ENCODE data around the gene CATSPERZ. TPM values are rescaled to one million over a fixed set of nuclear protein-coding genes. Genes with fewer than 3 reads are reported as not detected.

CATSPERZ gene
- total RNA-seq, 2 donors from 2014 or later: not detected

GRCh38 chr11:64256300-64256699 is 43.9 kb upstream of the CATSPERZ start:
- H3K4me1 Mint-ChIP-seq: peaks cover 5% of the 10 kb centered on the region
- no peaks in the 10 kb centered on the region for H3K27me3 Mint-ChIP-seq (ENCODE audit: insufficient read depth)
- TF ChIP-seq CTCF (conservative IDR thresholded peaks at IDR 0.05): no peak
- Histone ChIP-seq H3K36me3 (ENCODE audit: control insufficient read depth, insufficient read depth, low read length) (peaks cover 56% of the 10 kb centered on the region), H3K27me3 (ENCODE audit: control insufficient read depth, insufficient read depth, low read length, poor library complexity, severe bottlenecking) (no peaks in the 10 kb centered on the region), H3K9ac (ENCODE audit: extremely low read depth, low read length, poor library complexity, severe bottlenecking) (no peak overlapping the region), H3K4me3 (ENCODE audit: low read length) (no peak overlapping the region), H3K4me1 (ENCODE audit: control insufficient read depth, insufficient read depth, low read length) (no peaks in the 10 kb centered on the region), H3K9me3 (ENCODE audit: control insufficient read depth, low read length) (no peaks in the 10 kb centered on the region), H3K27ac (ENCODE audit: low read depth, low read length) (no peak overlapping the region)
- peaks cover 40% of the 10 kb centered on the region for H3K36me3 Mint-ChIP-seq (ENCODE audit: low read depth)
- no peaks in the 10 kb centered on the region for H3K9me3 Mint-ChIP-seq
- WGBS, 2 experiments (ENCODE audit: insufficient coverage in 1 of 2, insufficient read length in 1 of 2): 95 to 96% methylated on average over 3 to 15 of the region's 15 CpGs
- DNase-seq: no peak
- H3K4me3 Mint-ChIP-seq: no peak overlapping the region
- H3K27ac Mint-ChIP-seq: no peak overlapping the region

- TF ChIP-seq CTCF (conservative IDR thresholded peaks at IDR 0.05): no peak
- Mint-ChIP-seq H3K4me3 (no peak overlapping the region), H3K36me3 (ENCODE audit: low read depth) (peaks cover 55% of the 10 kb centered on the region), H3K9me3 (no peaks in the 10 kb centered on the region), H3K27me3 (ENCODE audit: insufficient read depth) (no peaks in the 10 kb centered on the region), H3K4me1 (peaks cover 5% of the 10 kb centered on the region), H3K27ac (no peak overlapping the region)
- Histone ChIP-seq H3K27ac (ENCODE audit: low read depth, low read length) (no peak overlapping the region), H3K4me1 (ENCODE audit: control insufficient read depth, insufficient read depth, low read length) (no peaks in the 10 kb centered on the region), H3K9me3 (ENCODE audit: control insufficient read depth, low read length) (no peaks in the 10 kb centered on the region), H3K4me3 (ENCODE audit: low read length) (no peak overlapping the region), H3K36me3 (ENCODE audit: control insufficient read depth, insufficient read depth, low read length) (peaks cover 66% of the 10 kb centered on the region), H3K27me3 (ENCODE audit: control insufficient read depth, insufficient read depth, low read length, poor library complexity, severe bottlenecking) (no peaks in the 10 kb centered on the region), H3K9ac (ENCODE audit: extremely low read depth, low read length, poor library complexity, severe bottlenecking) (no peak overlapping the region)
- DNase-seq: no peak
- WGBS, 2 experiments (ENCODE audit: insufficient coverage in 1 of 2, insufficient read length in 1 of 2): 94 to 95% methylated on average over 24 of the region's 24 CpGs
Observed at GRCh38 chr11:64258356-64258755, 41.8 kb upstream of the CATSPERZ start.

GRCh38 chr11:64258946-64259532 is 41.1 kb upstream of the CATSPERZ start:
- no peak overlapping the region for H3K27ac Mint-ChIP-seq
- no peaks in the 10 kb centered on the region for H3K4me1 Mint-ChIP-seq
- peaks cover 70% of the 10 kb centered on the region for H3K36me3 ChIP-seq (ENCODE audit: control insufficient read depth, insufficient read depth, low read length)
- H3K4me3 ChIP-seq (ENCODE audit: low read length): no peak overlapping the region
- no peak for TF ChIP-seq CTCF (conservative IDR thresholded peaks at IDR 0.05)
- no peak overlapping the region for H3K27ac ChIP-seq (ENCODE audit: low read depth, low read length)
- no peaks in the 10 kb centered on the region for H3K4me1 ChIP-seq (ENCODE audit: control insufficient read depth, insufficient read depth, low read length)
- no peak overlapping the region for H3K9ac ChIP-seq (ENCODE audit: extremely low read depth, low read length, poor library complexity, severe bottlenecking)
- H3K4me3 Mint-ChIP-seq: no peak overlapping the region
- no peaks in the 10 kb centered on the region for H3K9me3 Mint-ChIP-seq
- H3K36me3 Mint-ChIP-seq (ENCODE audit: low read depth): peaks cover 53% of the 10 kb centered on the region
- 95 to 97% methylated on average over 17 to 32 of the region's 32 CpGs for WGBS, 2 experiments (ENCODE audit: insufficient coverage in 1 of 2, insufficient read length in 1 of 2)
- no peaks in the 10 kb centered on the region for H3K27me3 ChIP-seq (ENCODE audit: control insufficient read depth, insufficient read depth, low read length, poor library complexity, severe bottlenecking)
- no peaks in the 10 kb centered on the region for H3K27me3 Mint-ChIP-seq (ENCODE audit: insufficient read depth)
- DNase-seq: no peak
- H3K9me3 ChIP-seq (ENCODE audit: control insufficient read depth, low read length): no peaks in the 10 kb centered on the region

All from endodermal cell (in vitro differentiated cells).